22Rv1 (cell line): ENCODE measurements around the gene OBI1.

Experiments used
- ZFX ChIP-seq: fragments of 450-650 bp; IDR thresholded peaks from 2 replicates; pipeline ENCODE4 v1.6.1; 2017; ENCODE audit warnings: antibody characterized with exemption, borderline replicate concordance
- TF ChIP-seq, protein P1 (sequence below): fragments of 450-650 bp; IDR thresholded peaks from 2 replicates; pipeline ENCODE4 v1.5.1; 2017; ENCODE audit warnings: mild to moderate bottlenecking

DNA sequence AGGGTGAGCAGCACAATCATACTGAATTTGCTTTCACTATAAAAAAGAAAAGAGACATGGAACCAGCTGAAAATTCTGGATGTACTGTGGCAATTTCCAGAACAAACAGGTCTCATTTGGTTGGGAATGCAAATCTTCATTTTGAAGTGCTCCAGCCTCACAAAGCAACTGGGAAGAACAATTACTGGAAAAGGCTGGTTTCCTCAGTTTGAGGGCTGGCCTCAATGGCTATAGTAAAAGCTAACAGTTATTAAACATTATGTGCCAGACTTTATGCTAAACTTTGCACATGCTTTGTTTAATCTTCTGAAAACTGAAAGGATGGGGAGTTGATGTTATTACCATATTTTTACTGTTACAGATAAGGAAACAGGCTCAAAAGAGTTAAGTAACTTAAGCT lies 3.0 kb downstream of the OBI1 start:
- TF ChIP-seq, protein P1, sequence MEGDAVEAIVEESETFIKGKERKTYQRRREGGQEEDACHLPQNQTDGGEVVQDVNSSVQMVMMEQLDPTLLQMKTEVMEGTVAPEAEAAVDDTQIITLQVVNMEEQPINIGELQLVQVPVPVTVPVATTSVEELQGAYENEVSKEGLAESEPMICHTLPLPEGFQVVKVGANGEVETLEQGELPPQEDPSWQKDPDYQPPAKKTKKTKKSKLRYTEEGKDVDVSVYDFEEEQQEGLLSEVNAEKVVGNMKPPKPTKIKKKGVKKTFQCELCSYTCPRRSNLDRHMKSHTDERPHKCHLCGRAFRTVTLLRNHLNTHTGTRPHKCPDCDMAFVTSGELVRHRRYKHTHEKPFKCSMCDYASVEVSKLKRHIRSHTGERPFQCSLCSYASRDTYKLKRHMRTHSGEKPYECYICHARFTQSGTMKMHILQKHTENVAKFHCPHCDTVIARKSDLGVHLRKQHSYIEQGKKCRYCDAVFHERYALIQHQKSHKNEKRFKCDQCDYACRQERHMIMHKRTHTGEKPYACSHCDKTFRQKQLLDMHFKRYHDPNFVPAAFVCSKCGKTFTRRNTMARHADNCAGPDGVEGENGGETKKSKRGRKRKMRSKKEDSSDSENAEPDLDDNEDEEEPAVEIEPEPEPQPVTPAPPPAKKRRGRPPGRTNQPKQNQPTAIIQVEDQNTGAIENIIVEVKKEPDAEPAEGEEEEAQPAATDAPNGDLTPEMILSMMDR: no peak
- no peak for TF ChIP-seq ZFX
